Thymus (tissue), 11 donors: ENCODE results near the gene FBN2. TPM values are rescaled to one million over a fixed set of nuclear protein-coding genes. Genes with fewer than 3 reads are reported as not detected.

ENCODE experiments used
- DNase-seq, 9 donors: peaks; one replicate each; pipeline ENCODE4 v3.0.0-alpha.2; 2013; ENCODE audit warnings: low spot score in 9 of 9, low read depth in 6 of 9, missing footprints in 1 of 9
- H3K27ac ChIP-seq, 2 donors: one replicate each; pipeline ENCODE4 v1.5.1; 2013; ENCODE audit warnings: control low read depth in 1 of 2, low read depth in 1 of 2, low read length in 1 of 2, mild to moderate bottlenecking in 1 of 2, moderate library complexity in 1 of 2
- H3K27me3 ChIP-seq, 2 donors: one replicate each; pipeline ENCODE4 v1.5.1; 2013; ENCODE audit warnings: low read length in 1 of 2; ENCODE audit not compliant: control insufficient read depth in 2 of 2, insufficient read depth in 1 of 2
- H3K36me3 ChIP-seq, 2 donors: one replicate each; pipeline ENCODE4 v1.5.1; 2013; ENCODE audit warnings: low read length in 1 of 2, mild to moderate bottlenecking in 1 of 2, moderate library complexity in 1 of 2; ENCODE audit not compliant: control insufficient read depth in 2 of 2, insufficient read depth in 2 of 2
- H3K4me1 ChIP-seq, 2 donors: one replicate each; pipeline ENCODE4 v1.5.1; 2013; ENCODE audit warnings: low read length in 2 of 2; ENCODE audit not compliant: control insufficient read depth in 2 of 2, insufficient read depth in 2 of 2
- H3K4me3 ChIP-seq, 2 donors: one replicate each; pipeline ENCODE4 v1.5.1; 2013; ENCODE audit warnings: low read length in 2 of 2, control low read depth in 1 of 2, mild to moderate bottlenecking in 1 of 2
- H3K9me3 ChIP-seq, 2 donors: one replicate each; pipeline ENCODE4 v1.5.1; 2013; ENCODE audit warnings: low read length in 1 of 2, mild to moderate bottlenecking in 1 of 2; ENCODE audit not compliant: control insufficient read depth in 2 of 2, insufficient read depth in 1 of 2
- WGBS: extraction: QIAGEN DNeasy Blood & Tissue Kit; methylation state at CpG from one replicate; pipeline ENCODE4 v1.1.7; 2013; 5-methylcytosine and 5-hydroxymethylcytosine counted together
- polyA plus RNA-seq: library from polyadenylated mRNA; stranded (reverse); fragments of 200-250 nt; gene quantifications from one replicate; pipeline ENCODE4 v1.2.3, GENCODE V29; 2013
- total RNA-seq: library from RNA; stranded (reverse); fragments of 120-200 nt; gene quantifications from one replicate; pipeline ENCODE4 v1.2.4, GENCODE V29; 2013
- donor health status: healthy.

FBN2 gene
- total and polyA plus RNA-seq, 2 donors = 0.23 to 5.5 TPM

DNA sequence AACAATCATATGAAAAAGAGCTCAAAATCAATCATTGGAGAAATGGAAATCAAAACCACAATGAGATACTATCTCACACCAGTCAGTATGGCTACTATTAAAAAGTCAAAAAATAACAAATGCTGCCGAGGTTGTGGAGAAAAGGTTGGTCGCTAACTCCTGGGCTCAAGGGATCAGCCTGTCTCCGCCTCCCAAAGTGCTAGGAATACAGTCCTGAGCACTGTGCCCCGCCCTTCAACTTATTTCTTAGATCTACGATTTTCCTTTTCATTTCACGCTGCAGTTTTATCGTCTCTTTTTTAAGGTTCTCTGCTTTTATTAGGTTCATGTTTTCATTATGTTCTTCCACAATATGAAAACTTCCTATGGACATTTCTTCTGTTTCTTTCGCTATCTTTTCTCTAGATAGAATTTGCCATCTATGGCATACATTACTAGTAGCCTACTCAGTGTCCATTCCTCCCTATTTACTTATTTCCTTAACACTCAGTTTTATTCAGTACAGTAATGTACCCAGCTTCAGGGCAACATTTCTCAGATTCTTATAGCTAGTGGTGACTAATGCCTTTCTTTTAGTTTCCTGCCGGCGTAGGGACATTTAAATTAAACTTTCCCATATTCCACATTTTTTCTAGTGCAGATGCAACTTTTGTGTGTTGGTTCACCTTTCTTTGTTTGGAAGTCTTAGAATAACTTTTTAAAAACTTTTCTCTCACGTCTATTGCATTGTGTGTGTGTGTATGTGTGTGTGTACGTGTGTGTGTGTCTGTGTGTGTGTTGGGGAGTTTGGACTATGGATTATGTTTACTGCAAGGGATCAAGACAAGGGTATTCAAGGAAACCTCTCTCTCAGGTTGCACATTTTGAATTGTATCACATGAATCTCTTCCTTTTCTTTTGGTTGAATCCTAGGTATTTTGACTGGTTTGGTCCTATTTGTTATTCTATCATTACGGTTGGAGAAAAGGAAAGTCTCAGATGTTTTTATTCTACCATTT lies 21.6 kb upstream of the FBN2 start:
- WGBS = 96% methylated on average over 13 of the region's 13 CpGs

DNA sequence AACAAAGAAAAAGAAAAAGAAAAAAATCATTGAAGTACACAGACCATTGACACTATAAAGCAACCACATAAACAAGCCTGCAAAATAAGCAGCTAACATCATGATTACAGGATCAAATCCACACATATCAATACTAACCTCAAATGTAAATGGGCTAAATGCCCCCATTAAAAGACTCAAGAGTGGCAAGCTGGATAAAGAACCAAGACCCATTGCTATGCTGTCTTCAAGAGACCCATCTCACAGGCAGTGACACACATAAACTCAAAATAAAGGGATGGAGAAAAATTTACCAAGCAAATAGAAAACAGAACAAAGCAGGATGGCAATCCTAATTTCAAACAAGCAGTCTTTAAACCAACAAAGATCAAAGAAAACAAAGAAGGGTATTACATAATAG lies 15.7 kb upstream of the FBN2 start:
- no peak overlapping the region for H3K4me3 ChIP-seq
- no peaks in the 10 kb centered on the region for H3K4me1 ChIP-seq
- H3K27ac ChIP-seq = no peak overlapping the region
- no peak for DNase-seq
- no peaks in the 10 kb centered on the region for H3K27me3 ChIP-seq
- H3K9me3 ChIP-seq = peaks cover 0 to 5% of the 10 kb centered on the region in 2 donors
- H3K36me3 ChIP-seq = no peaks in the 10 kb centered on the region

More for the DNA sequence above, 21.6 kb upstream of the FBN2 start:
- no peaks in the 10 kb centered on the region for H3K27me3 ChIP-seq
- H3K4me1 ChIP-seq = no peaks in the 10 kb centered on the region
- no peak overlapping the region for H3K27ac ChIP-seq
- no peak overlapping the region for H3K4me3 ChIP-seq
- H3K9me3 ChIP-seq = no peaks in the 10 kb centered on the region
- no peaks in the 10 kb centered on the region for H3K36me3 ChIP-seq
- no peak for DNase-seq

GRCh38 chr5:128551476-128551875 lies 13.4 kb upstream of the FBN2 start:
- 97% methylated on average over 1 of the region's 1 CpG for WGBS
- no peak overlapping the region for H3K4me3 ChIP-seq
- H3K27me3 ChIP-seq = no peaks in the 10 kb centered on the region
- peaks cover 0 to 5% of the 10 kb centered on the region in 2 donors for H3K9me3 ChIP-seq
- no peaks in the 10 kb centered on the region for H3K4me1 ChIP-seq
- H3K27ac ChIP-seq = no peak overlapping the region
- H3K36me3 ChIP-seq = no peaks in the 10 kb centered on the region
- DNase-seq = no peak

GRCh38 chr5:128549496-128549895 lies 11.5 kb upstream of the FBN2 start:
- Histone ChIP-seq H3K27me3 (no peaks in the 10 kb centered on the region), H3K36me3 (no peaks in the 10 kb centered on the region), H3K4me3 (no peak overlapping the region), H3K9me3 (peaks cover 0 to 5% of the 10 kb centered on the region in 2 donors), H3K27ac (no peak overlapping the region), H3K4me1 (no peaks in the 10 kb centered on the region)
- DNase-seq = no peak

- 80% methylated on average over 5 of the region's 5 CpGs for WGBS
- no peaks in the 10 kb centered on the region for H3K4me1 ChIP-seq
- H3K4me3 ChIP-seq = no peak overlapping the region
- H3K27me3 ChIP-seq = no peaks in the 10 kb centered on the region
- no peaks in the 10 kb centered on the region for H3K36me3 ChIP-seq
- no peak for DNase-seq
- H3K27ac ChIP-seq = no peak overlapping the region
- H3K9me3 ChIP-seq = peaks cover 0 to 3% of the 10 kb centered on the region in 2 donors
Measured at GRCh38 chr5:128546658-128547281, 8.7 kb upstream of the FBN2 start.

GRCh38 chr5:128541385-128541784 lies 3.3 kb upstream of the FBN2 start:
- Histone ChIP-seq H3K9me3 (peaks cover 2 to 9% of the 10 kb centered on the region in 2 donors), H3K36me3 (no peaks in the 10 kb centered on the region), H3K27ac (no peak overlapping the region), H3K27me3 (peaks cover 29 to 33% of the 10 kb centered on the region in 2 donors), H3K4me1 (peaks cover 0 to 15% of the 10 kb centered on the region in 2 donors), H3K4me3 (no peak overlapping the region)
- 94% methylated on average over 3 of the region's 3 CpGs for WGBS
- DNase-seq = no peak

- peaks cover 33 to 49% of the 10 kb centered on the region in 2 donors for H3K27me3 ChIP-seq
- DNase-seq = no peak
Measured at GRCh38 chr5:128539038-128539429, 989 bp upstream of the FBN2 start.

DNA sequence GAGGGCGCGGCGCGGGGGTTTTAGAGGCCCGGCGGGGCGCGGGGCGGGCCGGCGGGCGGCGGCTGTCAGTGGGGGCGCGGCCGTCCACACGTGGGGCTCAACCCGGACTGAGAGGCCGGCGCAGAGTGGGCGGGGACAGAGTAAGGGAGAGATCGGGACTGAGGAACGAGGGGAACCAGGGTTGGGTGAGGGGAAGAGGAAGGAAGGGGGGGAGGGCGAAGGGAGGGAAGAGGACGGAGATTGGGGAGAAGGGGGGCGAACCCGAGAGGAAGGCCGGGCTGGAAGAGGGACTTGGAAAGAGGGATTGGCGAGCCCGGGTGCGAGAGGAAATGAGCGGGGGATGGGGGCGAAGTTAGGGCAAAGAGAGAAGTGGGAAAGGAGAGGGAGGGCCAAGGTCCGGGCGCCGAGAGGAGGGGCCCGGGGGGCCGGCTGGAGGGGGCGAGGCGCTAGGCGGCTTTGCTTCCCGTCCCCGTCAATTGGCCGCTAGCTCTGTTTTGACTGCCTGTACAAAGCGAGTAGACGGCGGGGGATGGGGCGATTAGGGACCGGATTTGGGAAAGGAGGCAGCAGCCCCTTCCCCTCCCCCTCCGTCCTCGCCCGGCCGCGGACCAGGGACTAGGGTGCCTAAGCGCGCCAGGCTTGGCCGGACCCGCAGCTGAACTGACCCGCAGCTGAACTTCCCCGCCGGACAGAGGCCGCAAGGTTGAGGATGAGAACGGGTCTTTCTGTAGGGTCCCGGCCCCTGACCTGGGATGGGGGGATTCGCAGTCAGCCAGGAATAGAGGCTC lies 399 bp upstream of the FBN2 start:
- H3K27ac ChIP-seq = no peak overlapping the region
- DNase-seq = peak in 1 of 9 donors; percentile 18
- peak overlapping the region; percentile 26 to 31 for H3K4me3 ChIP-seq
- H3K36me3 ChIP-seq = no peaks in the 10 kb centered on the region
- H3K4me1 ChIP-seq = peaks cover 0 to 15% of the 10 kb centered on the region in 2 donors
- peaks cover 33 to 49% of the 10 kb centered on the region in 2 donors for H3K27me3 ChIP-seq
- 1% methylated on average over 65 of the region's 65 CpGs for WGBS
- H3K9me3 ChIP-seq = peaks cover 3 to 9% of the 10 kb centered on the region in 2 donors

More at GRCh38 chr5:128539038-128539429, 989 bp upstream of the FBN2 start:
- peaks cover 3 to 9% of the 10 kb centered on the region in 2 donors for H3K9me3 ChIP-seq
- peak overlapping the region in 1 of 2 donors; percentile 26 for H3K4me3 ChIP-seq
- no peak overlapping the region for H3K27ac ChIP-seq
- 4% methylated on average over 20 of the region's 20 CpGs for WGBS
- H3K36me3 ChIP-seq = no peaks in the 10 kb centered on the region
- H3K4me1 ChIP-seq = peaks cover 0 to 15% of the 10 kb centered on the region in 2 donors
